OCI-LY1 (cell line): ENCODE data around the gene RBBP8.
"Not testable (repeated sequence)": the region's sequence is repeated elsewhere in the genome, so short reads cannot be mapped to it uniquely, and the experiment has no call there.

Source experiments
- H2AFZ ChIP-seq: fragments of 200-600 bp; sonication (generic), shearing (Covaris generic); 2 replicates; pipeline ENCODE4 v1.6.0; 2014; ENCODE audit warnings: antibody characterized with exemption, mild to moderate bottlenecking, low read length
- H3F3A ChIP-seq: fragments of 200-600 bp; sonication (generic), shearing (Covaris generic); 2 replicates; pipeline ENCODE4 v1.6.0; 2014; ENCODE audit warnings: mild to moderate bottlenecking, antibody characterized with exemption, low read length, moderate library complexity; ENCODE audit not compliant: insufficient read depth
- H3K27ac ChIP-seq: fragments of 200-600 bp; sonication (generic); 2 replicates; pipeline ENCODE4 v1.5.1; 2014; ENCODE audit warnings: low read length, mixed run types, mild to moderate bottlenecking, low read depth; ENCODE audit not compliant: poor library complexity, severe bottlenecking
- H3K27me3 ChIP-seq: fragments of 200-600 bp; sonication (generic); 2 replicates; pipeline ENCODE4 v1.6.0; 2014; ENCODE audit warnings: antibody characterized with exemption, mild to moderate bottlenecking, low read length, moderate library complexity; ENCODE audit not compliant: insufficient read depth
- H3K36me3 ChIP-seq: fragments of 200-600 bp; sonication (generic); 2 replicates; pipeline ENCODE4 v1.6.1; 2014; ENCODE audit warnings: mild to moderate bottlenecking, antibody characterized with exemption, low read length, moderate library complexity, mixed read lengths; ENCODE audit not compliant: insufficient read depth
- H3K4me1 ChIP-seq: fragments of 200-600 bp; sonication (generic); 2 replicates; pipeline ENCODE4 v1.5.1; 2014; ENCODE audit warnings: mild to moderate bottlenecking, low read length, moderate library complexity; ENCODE audit not compliant: insufficient read depth, severe bottlenecking
- H3K4me2 ChIP-seq: fragments of 200-600 bp; sonication (generic), shearing (Covaris generic); 2 replicates; pipeline ENCODE4 v1.6.1; 2014; ENCODE audit warnings: low read length
- H3K4me3 ChIP-seq: fragments of 200-600 bp; sonication (generic); 2 replicates; pipeline ENCODE4 v1.5.1; 2014; ENCODE audit warnings: low read length, low read depth, mild to moderate bottlenecking, mixed read lengths; ENCODE audit not compliant: poor library complexity, severe bottlenecking
- H3K79me2 ChIP-seq: fragments of 200-600 bp; shearing (Covaris generic); 2 replicates; pipeline ENCODE4 v1.6.1; 2016; ENCODE audit warnings: mixed run types, low read length, mixed read lengths; ENCODE audit not compliant: insufficient read depth
- H3K9ac ChIP-seq: fragments of 200-600 bp; sonication (generic), shearing (Covaris generic); 2 replicates; pipeline ENCODE4 v1.6.1; 2014; ENCODE audit warnings: mild to moderate bottlenecking, low read length, mixed read lengths
- H3K9me2 ChIP-seq: fragments of 200-600 bp; sonication (generic), shearing (Covaris generic); 2 replicates; pipeline ENCODE4 v1.6.1; 2014; ENCODE audit warnings: low read depth, mild to moderate bottlenecking, low read length, mixed read lengths
- H3K9me3 ChIP-seq: fragments of 200-600 bp; shearing (Covaris generic); 2 replicates; pipeline ENCODE4 v1.6.1; 2014; ENCODE audit warnings: low read length, mixed read lengths
- H4K20me1 ChIP-seq: fragments of 200-600 bp; sonication (generic), shearing (Covaris generic); 2 replicates; pipeline ENCODE4 v1.6.0; 2016; ENCODE audit warnings: mild to moderate bottlenecking, low read length; ENCODE audit not compliant: insufficient read depth
- CTCF ChIP-seq: fragments of 200-600 bp; sonication (generic), shearing (Covaris generic); IDR thresholded peaks from 2 replicates; pipeline ENCODE4 v1.5.1; 2017; ENCODE audit warnings: mild to moderate bottlenecking, antibody characterized with exemption, low read length, moderate library complexity, mixed read lengths
- EZH2 ChIP-seq: fragments of 200-600 bp; sonication (generic), shearing (Covaris generic); IDR thresholded peaks from 2 replicates; pipeline ENCODE4 v1.8.0; 2017; ENCODE audit warnings: borderline replicate concordance, mixed run types, mild to moderate bottlenecking, antibody characterized with exemption, low read length, moderate library complexity, mixed read lengths

RBBP8 gene

GRCh38 chr18:22951823-22952222, 18.7 kb downstream of the RBBP8 start:
- no peak overlapping the region for H3K4me3 ChIP-seq
- peaks cover 87% of the 10 kb centered on the region for H3K36me3 ChIP-seq
- H2AFZ ChIP-seq = no peak overlapping the region

GRCh38 chr18:22952525-22952924, 19.4 kb downstream of the RBBP8 start:
- Histone ChIP-seq H3K4me3 (no peak overlapping the region), H3K9me3 (no peaks in the 10 kb centered on the region), H3K79me2 (no peaks in the 10 kb centered on the region), H3K4me1 (no peaks in the 10 kb centered on the region), H3K36me3 (peaks cover 89% of the 10 kb centered on the region), H3K4me2 (no peak overlapping the region), H3K9ac (no peak overlapping the region), H3K9me2 (no peaks in the 10 kb centered on the region), H2AFZ (no peak overlapping the region), H3F3A (no peaks in the 10 kb centered on the region), H3K27ac (no peak overlapping the region), H4K20me1 (no peaks in the 10 kb centered on the region), H3K27me3 (no peaks in the 10 kb centered on the region)
- no peak for TF ChIP-seq CTCF

More at GRCh38 chr18:22951823-22952222, 18.7 kb downstream of the RBBP8 start:
- Histone ChIP-seq H3K27me3 (no peaks in the 10 kb centered on the region), H3K4me1 (no peaks in the 10 kb centered on the region), H3K9me3 (no peaks in the 10 kb centered on the region), H3K79me2 (no peaks in the 10 kb centered on the region), H3K4me2 (no peak overlapping the region), H3F3A (no peaks in the 10 kb centered on the region), H3K27ac (no peak overlapping the region), H3K9ac (no peak overlapping the region), H4K20me1 (no peaks in the 10 kb centered on the region), H3K9me2 (no peaks in the 10 kb centered on the region)
- TF ChIP-seq CTCF (no peak), EZH2 (no peak)

- peaks cover 91% of the 10 kb centered on the region for H3K36me3 ChIP-seq
- H4K20me1 ChIP-seq, H3F3A ChIP-seq, H3K4me1 ChIP-seq, H3K9me3 ChIP-seq, H3K9me2 ChIP-seq, H2AFZ ChIP-seq, H3K27ac ChIP-seq, H3K4me2 ChIP-seq, H3K27me3 ChIP-seq, H3K9ac ChIP-seq, H3K4me3 ChIP-seq, H3K79me2 ChIP-seq: not testable (repeated sequence)
Measured at GRCh38 chr18:22953982-22954381, 20.9 kb downstream of the RBBP8 start.

- TF ChIP-seq CTCF (no peak), EZH2 (no peak)
- Histone ChIP-seq H3F3A (no peaks in the 10 kb centered on the region), H3K4me1 (no peaks in the 10 kb centered on the region), H3K9me2 (no peaks in the 10 kb centered on the region), H4K20me1 (no peaks in the 10 kb centered on the region), H3K79me2 (peaks cover 7% of the 10 kb centered on the region; the same call in 1 of the 2 replicates), H3K9ac (no peak overlapping the region), H3K27ac (no peak overlapping the region), H3K27me3 (no peaks in the 10 kb centered on the region), H3K9me3 (no peaks in the 10 kb centered on the region), H3K4me2 (no peak overlapping the region), H3K4me3 (no peak overlapping the region), H3K36me3 (peaks cover 89% of the 10 kb centered on the region), H2AFZ (no peak overlapping the region)
Measured at GRCh38 chr18:22956226-22956625, 23.1 kb downstream of the RBBP8 start.
